Coronary artery (tissue), 2 donors: ENCODE results near the gene INSC.

Experiments used
- DNase-seq: peaks from one replicate; pipeline ENCODE4 v3.0.0-alpha.2; 2017; ENCODE audit warnings: low spot score
- H3K27ac ChIP-seq, 2 donors: fragments of 200-600 bp; sonication (generic); one replicate each; pipeline ENCODE4 v1.5.1; 2016 to 2019
- H3K4me3 ChIP-seq: fragments of 200-600 bp; sonication (generic); 2 replicates; pipeline ENCODE4 v1.5.1; 2016; ENCODE audit warnings: mild to moderate bottlenecking, moderate library complexity
- TF ChIP-seq, protein P1 (sequence below): fragments of 200-600 bp; sonication (generic); IDR thresholded peaks from one replicate; pipeline ENCODE4 v1.5.1; 2019; ENCODE audit warnings: antibody characterized with exemption

Gene INSC

DNA sequence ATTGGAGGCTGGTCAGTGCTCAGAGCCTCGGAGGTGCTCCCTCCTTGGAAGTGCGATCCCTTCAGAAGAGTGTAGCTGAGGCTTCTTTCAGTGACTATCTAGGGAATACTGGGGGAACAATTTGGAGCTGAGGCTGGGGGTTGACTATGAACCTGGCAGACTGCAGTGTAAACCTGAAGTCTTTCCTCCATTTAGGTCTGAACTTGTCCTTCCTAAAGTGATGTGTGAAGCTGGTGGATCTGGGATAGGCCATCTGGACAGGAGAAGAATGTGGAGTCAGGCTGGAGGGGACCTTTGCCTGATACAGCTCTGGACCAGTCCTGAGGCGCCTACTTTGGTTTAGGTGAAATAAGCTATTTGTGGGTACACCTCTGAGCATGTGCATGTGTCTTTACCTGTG is 3.5 kb upstream of the INSC start:
- Histone ChIP-seq H3K27ac (no peak overlapping the region), H3K4me3 (no peak overlapping the region)
- no peak for DNase-seq
- TF ChIP-seq, protein P1, sequence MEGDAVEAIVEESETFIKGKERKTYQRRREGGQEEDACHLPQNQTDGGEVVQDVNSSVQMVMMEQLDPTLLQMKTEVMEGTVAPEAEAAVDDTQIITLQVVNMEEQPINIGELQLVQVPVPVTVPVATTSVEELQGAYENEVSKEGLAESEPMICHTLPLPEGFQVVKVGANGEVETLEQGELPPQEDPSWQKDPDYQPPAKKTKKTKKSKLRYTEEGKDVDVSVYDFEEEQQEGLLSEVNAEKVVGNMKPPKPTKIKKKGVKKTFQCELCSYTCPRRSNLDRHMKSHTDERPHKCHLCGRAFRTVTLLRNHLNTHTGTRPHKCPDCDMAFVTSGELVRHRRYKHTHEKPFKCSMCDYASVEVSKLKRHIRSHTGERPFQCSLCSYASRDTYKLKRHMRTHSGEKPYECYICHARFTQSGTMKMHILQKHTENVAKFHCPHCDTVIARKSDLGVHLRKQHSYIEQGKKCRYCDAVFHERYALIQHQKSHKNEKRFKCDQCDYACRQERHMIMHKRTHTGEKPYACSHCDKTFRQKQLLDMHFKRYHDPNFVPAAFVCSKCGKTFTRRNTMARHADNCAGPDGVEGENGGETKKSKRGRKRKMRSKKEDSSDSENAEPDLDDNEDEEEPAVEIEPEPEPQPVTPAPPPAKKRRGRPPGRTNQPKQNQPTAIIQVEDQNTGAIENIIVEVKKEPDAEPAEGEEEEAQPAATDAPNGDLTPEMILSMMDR, result no peak

DNA sequence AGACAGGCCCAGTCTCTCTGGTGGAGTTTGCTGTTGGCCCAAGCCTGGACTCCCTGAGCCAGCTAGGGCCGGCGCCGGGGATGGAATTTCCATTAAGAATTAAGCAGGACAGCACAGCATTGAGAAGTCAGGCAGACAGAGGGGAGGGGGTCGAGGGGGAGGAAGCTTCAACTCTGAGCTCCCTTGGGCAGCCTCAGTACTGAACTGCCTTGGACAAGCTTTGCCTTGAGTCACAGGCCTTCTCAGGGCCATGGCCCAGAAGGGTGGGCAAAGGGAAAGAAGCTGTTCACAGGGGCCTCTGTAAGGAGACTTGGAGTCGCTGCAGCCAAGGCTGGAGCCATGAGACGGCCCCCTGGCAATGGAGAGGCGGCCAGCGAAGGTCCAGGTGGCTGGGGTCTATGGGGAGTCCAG is 2.6 kb upstream of the INSC start:
- TF ChIP-seq, protein P1, result no peak
- H3K27ac ChIP-seq, result no peak overlapping the region
- H3K4me3 ChIP-seq, result no peak overlapping the region
- DNase-seq, result no peak

DNA sequence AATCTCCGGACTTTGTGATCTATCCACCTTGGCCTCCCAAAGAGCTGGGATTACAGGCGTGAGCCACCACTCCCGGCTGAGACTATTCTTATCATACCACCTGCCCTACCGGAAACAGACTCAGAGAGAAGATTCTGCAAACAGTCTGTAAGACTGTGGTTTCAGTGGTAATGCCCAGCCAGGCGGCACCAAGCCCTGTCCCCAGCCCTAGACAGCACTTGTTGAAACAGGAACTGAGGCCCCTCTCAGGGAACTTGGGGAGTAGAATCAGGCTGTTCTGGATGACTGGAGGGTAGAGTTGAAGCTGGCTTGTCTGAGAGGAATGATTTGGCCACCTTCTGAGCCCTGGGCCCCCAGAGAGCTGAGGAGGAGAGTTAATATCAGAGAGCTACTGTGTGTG is 1.3 kb upstream of the INSC start:
- DNase-seq, result no peak
- no peak overlapping the region for H3K4me3 ChIP-seq
- TF ChIP-seq, protein P1, result no peak
- H3K27ac ChIP-seq, result no peak overlapping the region

DNA sequence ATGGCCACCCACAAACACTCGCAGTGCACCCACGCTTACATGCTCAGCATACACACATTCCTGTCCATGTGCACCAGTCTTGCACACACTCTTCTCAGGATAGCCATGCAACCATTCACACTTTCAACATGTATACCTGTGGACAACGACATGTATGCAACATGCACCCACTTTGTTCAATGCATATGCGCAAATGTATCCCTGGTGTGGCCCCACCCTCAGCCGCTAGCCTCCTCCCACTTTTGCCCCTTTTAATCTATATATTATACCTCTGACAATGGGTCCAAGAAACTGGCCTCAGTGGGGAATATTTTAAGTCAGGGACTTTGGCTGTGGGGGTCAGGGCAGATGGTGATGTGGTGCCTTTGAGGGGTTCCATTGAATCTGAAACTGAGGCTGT is 963 bp downstream of the INSC start:
- H3K27ac ChIP-seq, result no peak overlapping the region
- TF ChIP-seq, protein P1, result no peak
- no peak overlapping the region for H3K4me3 ChIP-seq
- no peak for DNase-seq

DNA sequence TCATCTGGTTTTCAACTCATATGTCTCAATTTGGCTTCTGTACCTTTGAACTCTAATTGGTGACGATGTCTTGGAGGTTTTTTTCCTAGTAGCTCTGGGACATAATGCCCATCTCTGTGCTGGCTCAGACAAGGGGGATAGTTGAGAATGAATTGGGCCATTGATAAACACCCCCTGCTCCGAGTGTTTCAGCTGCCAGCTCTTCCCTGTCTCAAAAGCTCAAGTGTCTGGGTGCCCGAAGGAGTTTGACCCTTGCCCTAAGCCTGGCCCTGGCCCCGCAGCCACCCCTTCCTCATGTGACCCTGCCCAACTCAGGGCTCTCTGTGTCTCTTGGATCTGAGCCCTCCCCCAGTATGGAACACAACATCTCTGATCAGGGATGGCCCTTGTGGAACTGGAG is 3.0 kb downstream of the INSC start:
- Histone ChIP-seq H3K27ac (no peak overlapping the region), H3K4me3 (no peak overlapping the region)
- TF ChIP-seq, protein P1, result no peak
- no peak for DNase-seq

DNA sequence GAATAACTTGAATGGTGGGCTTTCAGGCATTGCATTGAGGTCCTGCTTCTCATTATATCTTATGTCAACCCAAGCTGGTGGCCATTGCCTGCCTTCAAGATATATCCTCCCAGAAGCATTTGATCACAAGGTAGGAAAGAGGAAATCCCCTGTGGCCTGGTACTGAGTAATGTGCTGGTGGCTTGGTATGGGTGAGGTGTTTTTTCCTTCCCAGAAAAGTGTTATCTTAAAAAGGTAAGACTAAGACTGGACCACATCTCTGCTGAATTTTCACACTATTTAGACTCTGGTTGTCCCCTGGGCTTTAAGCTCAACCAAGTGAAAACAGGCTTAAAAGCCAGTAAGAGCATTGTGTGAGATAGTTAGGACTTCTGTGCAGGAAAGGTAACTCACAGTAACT is 3.7 kb downstream of the INSC start:
- no peak for DNase-seq
- no peak overlapping the region for H3K27ac ChIP-seq
- H3K4me3 ChIP-seq, result no peak overlapping the region
- TF ChIP-seq, protein P1, result no peak

DNA sequence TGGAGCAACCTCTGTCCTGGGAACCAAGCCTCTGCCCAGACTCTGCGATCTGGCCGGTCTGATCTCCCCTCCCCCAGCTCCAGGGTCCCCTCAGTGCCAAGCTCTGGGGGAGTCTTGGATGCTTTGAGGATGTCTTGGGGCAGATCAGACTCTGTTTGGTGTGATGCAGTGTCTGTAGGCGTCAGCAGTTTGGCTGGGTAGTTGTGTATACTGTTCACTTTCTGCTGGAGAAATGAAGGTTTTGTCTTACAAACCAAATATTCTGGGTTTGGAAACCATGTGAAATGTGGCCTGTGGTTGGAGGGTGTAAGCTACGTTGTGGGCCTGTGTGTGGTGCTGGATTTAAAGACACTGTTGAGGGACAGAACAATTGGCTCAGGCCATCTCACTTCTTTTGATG is 4.6 kb downstream of the INSC start:
- Histone ChIP-seq H3K27ac (no peak overlapping the region), H3K4me3 (no peak overlapping the region)
- no peak for DNase-seq
- TF ChIP-seq, protein P1, result no peak
